Ascending aorta (tissue), 2 donors: ENCODE data around the gene ATP5ME. TPM values are rescaled to one million over a fixed set of nuclear protein-coding genes. Genes with fewer than 3 reads are reported as not detected.

ENCODE experiments used
- DNase-seq, 2 donors: peaks; one replicate each; pipeline ENCODE4 v3.0.0-alpha.2; 2019; ENCODE audit warnings: low spot score in 2 of 2
- H3K27ac ChIP-seq, 2 donors: fragments of 200-600 bp; sonication (generic); one replicate each; pipeline ENCODE4 v1.5.1; 2016 to 2017; ENCODE audit warnings: mild to moderate bottlenecking in 1 of 2
- H3K27me3 ChIP-seq: fragments of 200-600 bp; sonication (generic); one replicate; pipeline ENCODE4 v1.5.1; 2017
- H3K36me3 ChIP-seq, 2 donors: fragments of 200-600 bp; sonication (generic); one replicate each; pipeline ENCODE4 v1.5.1; 2016
- H3K4me1 ChIP-seq, 2 donors: fragments of 200-600 bp; sonication (generic); one replicate each; pipeline ENCODE4 v1.5.1; 2016 to 2017; ENCODE audit warnings: mild to moderate bottlenecking in 1 of 2
- H3K4me3 ChIP-seq, 2 donors: fragments of 200-600 bp; sonication (generic); one replicate each; pipeline ENCODE4 v1.5.1; 2016 to 2017; ENCODE audit warnings: mild to moderate bottlenecking in 1 of 2
- H3K9me3 ChIP-seq, 2 donors: fragments of 200-600 bp; sonication (generic); one replicate each; pipeline ENCODE4 v1.5.1; 2016
- intact Hi-C: fragments of 100-400 bp; cut with DNase I; formaldehyde crosslinking; loops from one replicate; pipeline ENCODE4 v1.15.1; 2023
- total RNA-seq: library from RNA; depleted of rRNA; stranded (reverse); fragments of >200 nt; gene quantifications from one replicate; pipeline ENCODE4 v1.1.0, GENCODE V29; 2016
- TF ChIP-seq, protein P1 (sequence below), 3 experiments: fragments of 200-600 bp in 2 of 3; fragments of 450-650 bp in 1 of 3; sonication (generic) in 2 of 3; IDR thresholded peaks; one replicate each; pipeline ENCODE4 v1.5.1; 2016 to 2019; ENCODE audit warnings: antibody characterized with exemption in 3 of 3, mild to moderate bottlenecking in 1 of 3, moderate library complexity in 1 of 3

Gene ATP5ME
- total RNA-seq, 1 donor from 2014 or later: not detected

DNA sequence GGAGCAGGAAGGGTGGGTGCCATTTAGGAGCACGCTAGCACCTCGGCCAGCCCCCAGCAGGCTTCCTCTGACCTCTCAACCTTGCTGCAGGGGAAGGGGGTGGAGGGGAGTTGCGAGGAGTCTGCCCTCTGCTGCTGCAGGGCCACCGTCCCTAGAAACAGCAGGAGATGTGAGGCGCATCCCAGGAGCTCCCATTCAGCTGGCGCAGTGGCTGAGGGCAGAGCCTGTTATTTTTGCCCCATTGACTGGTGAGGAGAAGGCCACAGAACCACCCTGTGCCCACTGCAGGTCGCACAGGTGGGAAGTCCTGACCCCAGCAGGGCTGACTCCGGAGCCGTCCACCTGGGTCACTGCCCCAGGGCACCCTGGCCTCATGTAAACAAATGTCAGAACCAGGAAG is 40.7 kb downstream of the ATP5ME start:
- DNase-seq: no peak

DNA sequence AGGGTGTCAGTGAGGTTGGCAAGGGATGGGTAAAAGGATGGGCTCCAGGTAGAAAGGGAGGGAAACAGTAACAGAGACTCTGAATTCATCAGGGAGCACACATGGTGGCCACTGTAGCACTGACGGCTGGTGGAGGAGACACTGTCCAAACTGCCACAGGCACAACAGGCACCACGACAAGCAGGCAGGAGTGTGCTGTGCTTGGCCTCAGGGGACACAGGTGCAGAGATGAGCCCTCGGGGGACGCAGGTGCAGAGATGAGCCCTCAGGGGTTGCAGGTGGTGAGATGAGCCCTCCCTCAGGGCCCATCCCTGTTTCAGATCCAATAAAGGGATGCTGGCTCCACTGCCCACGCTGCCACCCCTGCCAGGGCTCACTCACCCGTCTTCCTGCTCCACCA is 41.1 kb downstream of the ATP5ME start:
- Histone ChIP-seq H3K4me3 (no peak overlapping the region), H3K27ac (no peak overlapping the region), H3K27me3 (no peaks in the 10 kb centered on the region), H3K36me3 (no peaks in the 10 kb centered on the region), H3K9me3 (no peaks in the 10 kb centered on the region), H3K4me1 (no peaks in the 10 kb centered on the region)
- TF ChIP-seq, protein P1, sequence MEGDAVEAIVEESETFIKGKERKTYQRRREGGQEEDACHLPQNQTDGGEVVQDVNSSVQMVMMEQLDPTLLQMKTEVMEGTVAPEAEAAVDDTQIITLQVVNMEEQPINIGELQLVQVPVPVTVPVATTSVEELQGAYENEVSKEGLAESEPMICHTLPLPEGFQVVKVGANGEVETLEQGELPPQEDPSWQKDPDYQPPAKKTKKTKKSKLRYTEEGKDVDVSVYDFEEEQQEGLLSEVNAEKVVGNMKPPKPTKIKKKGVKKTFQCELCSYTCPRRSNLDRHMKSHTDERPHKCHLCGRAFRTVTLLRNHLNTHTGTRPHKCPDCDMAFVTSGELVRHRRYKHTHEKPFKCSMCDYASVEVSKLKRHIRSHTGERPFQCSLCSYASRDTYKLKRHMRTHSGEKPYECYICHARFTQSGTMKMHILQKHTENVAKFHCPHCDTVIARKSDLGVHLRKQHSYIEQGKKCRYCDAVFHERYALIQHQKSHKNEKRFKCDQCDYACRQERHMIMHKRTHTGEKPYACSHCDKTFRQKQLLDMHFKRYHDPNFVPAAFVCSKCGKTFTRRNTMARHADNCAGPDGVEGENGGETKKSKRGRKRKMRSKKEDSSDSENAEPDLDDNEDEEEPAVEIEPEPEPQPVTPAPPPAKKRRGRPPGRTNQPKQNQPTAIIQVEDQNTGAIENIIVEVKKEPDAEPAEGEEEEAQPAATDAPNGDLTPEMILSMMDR (IDR thresholded peaks at IDR 0.05): no peak
- DNase-seq: no peak
- intact Hi-C loops: no loop called here

More for the DNA sequence above, 40.7 kb downstream of the ATP5ME start:
- no peaks in the 10 kb centered on the region for H3K36me3 ChIP-seq
- H3K4me1 ChIP-seq: no peaks in the 10 kb centered on the region
- no peaks in the 10 kb centered on the region for H3K27me3 ChIP-seq
- TF ChIP-seq, protein P1 (IDR thresholded peaks at IDR 0.05): no peak
- H3K27ac ChIP-seq: no peak overlapping the region
- no peaks in the 10 kb centered on the region for H3K9me3 ChIP-seq
- H3K4me3 ChIP-seq: no peak overlapping the region
- intact Hi-C loops: no loop called here

DNA sequence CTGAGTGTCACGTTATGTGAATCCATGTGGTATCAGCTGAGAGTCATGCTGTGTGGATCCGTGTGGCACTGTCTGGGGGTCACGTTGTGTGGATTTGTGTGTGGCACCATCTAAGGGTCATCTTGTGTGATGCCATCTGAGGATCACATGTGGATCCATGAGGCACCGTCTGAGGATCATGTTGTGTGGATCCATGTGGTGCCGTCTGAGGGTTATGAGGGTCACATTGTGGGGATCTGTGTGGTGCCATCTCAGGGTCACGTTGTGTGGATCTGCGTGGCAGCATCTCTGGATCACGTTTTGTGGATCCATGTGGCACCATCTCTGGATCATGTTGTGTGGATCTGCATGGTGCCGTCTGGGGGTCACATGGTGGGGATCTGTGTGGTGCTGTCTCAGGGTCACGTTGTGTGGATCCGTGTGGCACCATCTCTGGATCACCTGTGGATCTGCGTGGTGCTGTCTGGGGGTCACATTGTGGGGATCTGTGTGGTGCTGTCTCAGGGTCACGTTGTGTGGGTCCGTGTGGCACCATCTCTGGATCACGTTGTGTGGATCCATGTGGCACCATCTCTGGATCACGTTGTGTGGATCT is 41.8 kb downstream of the ATP5ME start:
- H3K36me3 ChIP-seq: no peaks in the 10 kb centered on the region
- no peaks in the 10 kb centered on the region for H3K9me3 ChIP-seq
- TF ChIP-seq, protein P1 (IDR thresholded peaks at IDR 0.05): no peak
- intact Hi-C loops: no loop called here
- no peak overlapping the region for H3K27ac ChIP-seq
- H3K4me1 ChIP-seq: no peaks in the 10 kb centered on the region
- DNase-seq: no peak
- no peaks in the 10 kb centered on the region for H3K27me3 ChIP-seq
- H3K4me3 ChIP-seq: no peak overlapping the region

DNA sequence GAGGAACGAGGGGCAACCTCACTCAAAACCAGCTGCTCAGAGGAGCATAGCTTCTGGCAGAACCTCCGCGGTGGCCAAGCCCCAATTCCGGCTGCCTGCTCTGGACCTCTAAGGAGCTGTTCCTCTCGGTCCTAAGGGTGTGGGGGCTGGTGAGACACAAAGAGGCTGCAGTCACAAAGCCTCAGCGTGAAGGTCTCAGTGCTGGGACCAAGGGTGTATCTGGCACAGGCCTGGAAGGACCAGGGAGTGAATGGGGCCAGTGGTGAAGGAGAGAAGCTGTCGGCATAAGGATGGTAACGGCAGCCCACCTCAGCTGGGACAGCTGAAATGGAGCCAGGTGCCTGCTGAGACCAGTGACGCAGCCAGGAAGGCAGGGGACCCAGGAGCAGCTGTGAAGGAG is 43.4 kb downstream of the ATP5ME start:
- H3K27me3 ChIP-seq: no peaks in the 10 kb centered on the region

DNA sequence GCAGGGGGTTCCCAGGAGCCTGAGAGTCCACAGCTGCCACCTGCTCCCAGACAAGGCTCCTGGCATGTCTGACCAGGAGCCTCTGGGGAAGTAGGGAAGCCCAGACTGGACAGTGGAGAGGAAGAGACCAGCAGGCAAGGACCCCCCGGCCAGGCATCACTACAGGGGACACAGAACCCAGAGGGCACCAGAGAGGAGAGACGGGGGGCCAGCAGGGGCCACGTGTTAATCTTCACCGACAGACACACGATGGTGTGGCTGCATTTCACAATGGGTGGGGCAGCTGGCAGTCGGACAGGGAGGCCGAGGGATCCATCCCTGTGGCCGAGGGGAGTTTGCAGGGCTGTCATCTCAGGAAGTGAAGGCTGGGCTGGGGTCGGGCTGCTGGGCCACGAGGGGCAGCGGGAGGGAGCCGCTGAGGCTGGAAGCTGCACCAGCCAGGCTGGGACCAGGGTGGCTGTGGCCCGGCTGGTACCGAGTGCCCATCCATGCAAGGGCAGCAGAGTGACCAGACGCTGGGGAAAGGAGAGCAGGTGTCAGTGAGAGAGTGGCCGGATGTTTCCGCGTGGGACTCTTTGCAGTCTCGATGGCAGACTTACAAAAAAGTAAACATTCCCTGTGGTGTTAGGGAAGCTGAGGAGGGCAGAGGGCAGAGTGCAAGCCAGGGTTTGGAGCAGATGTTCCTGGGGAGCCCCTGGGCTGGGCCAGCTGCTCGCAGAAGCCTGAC is 44.0 kb downstream of the ATP5ME start:
- Histone ChIP-seq H3K4me3 (no peak overlapping the region), H3K27me3 (no peaks in the 10 kb centered on the region), H3K36me3 (no peaks in the 10 kb centered on the region), H3K4me1 (no peaks in the 10 kb centered on the region), H3K9me3 (no peaks in the 10 kb centered on the region), H3K27ac (no peak overlapping the region)
- DNase-seq: no peak
- intact Hi-C loops: no loop called here
- TF ChIP-seq, protein P1 (IDR thresholded peaks at IDR 0.05): no peak

More for the DNA sequence above, 43.4 kb downstream of the ATP5ME start:
- Histone ChIP-seq H3K9me3 (no peaks in the 10 kb centered on the region), H3K4me1 (no peaks in the 10 kb centered on the region), H3K27ac (no peak overlapping the region), H3K4me3 (no peak overlapping the region), H3K36me3 (no peaks in the 10 kb centered on the region)
- intact Hi-C loops: no loop called here
- TF ChIP-seq, protein P1 (IDR thresholded peaks at IDR 0.05): no peak
- DNase-seq: no peak
